SJSA1 (cell line): ENCODE measurements around the gene GTPBP3. TPM values are rescaled to one million over a fixed set of nuclear protein-coding genes. Genes with fewer than 3 reads are reported as not detected.

Experiments
- DNase-seq, 2 experiments: peaks; one replicate each; pipeline ENCODE4 v3.0.0-alpha.2; 2015 to 2020; ENCODE audit warnings: low spot score in 2 of 2, low read depth in 1 of 2
- H3K27ac ChIP-seq: fragments of 250-450 bp; sonication (Bioruptor Pico); 2 replicates; pipeline ENCODE4 v1.5.1; 2020; ENCODE audit warnings: mild to moderate bottlenecking, moderate library complexity
- H3K27me3 ChIP-seq: fragments of 250-450 bp; sonication (Bioruptor Pico); replicated peaks from 2 replicates; pipeline ENCODE4 v1.5.1; 2020; ENCODE audit warnings: mild to moderate bottlenecking, moderate library complexity
- H3K36me3 ChIP-seq: fragments of 250-450 bp; sonication (Bioruptor Pico); 2 replicates; pipeline ENCODE4 v1.5.1; 2020; ENCODE audit warnings: mild to moderate bottlenecking
- H3K4me1 ChIP-seq: fragments of 250-450 bp; sonication (Bioruptor Pico); replicated peaks from 2 replicates; pipeline ENCODE4 v1.6.1; 2021; ENCODE audit warnings: mild to moderate bottlenecking
- H3K4me3 ChIP-seq: fragments of 250-450 bp; sonication (Bioruptor Pico); 2 replicates; pipeline ENCODE4 v1.5.1; 2020; ENCODE audit warnings: mild to moderate bottlenecking
- H3K9me3 ChIP-seq: fragments of 250-450 bp; sonication (Bioruptor Pico); replicated peaks from 2 replicates; pipeline ENCODE4 v1.5.1; 2020; ENCODE audit warnings: mild to moderate bottlenecking
- total RNA-seq: library from RNA; depleted of rRNA; stranded (reverse); fragments of >200 nt; shearing (Covaris generic); gene quantifications from 2 replicates; pipeline ENCODE4 v1.2.3, GENCODE V29; 2014; rRNA removed

The GTPBP3 gene
- total RNA-seq, 1 experiment from 2014 or later, result 19.5 TPM

DNA sequence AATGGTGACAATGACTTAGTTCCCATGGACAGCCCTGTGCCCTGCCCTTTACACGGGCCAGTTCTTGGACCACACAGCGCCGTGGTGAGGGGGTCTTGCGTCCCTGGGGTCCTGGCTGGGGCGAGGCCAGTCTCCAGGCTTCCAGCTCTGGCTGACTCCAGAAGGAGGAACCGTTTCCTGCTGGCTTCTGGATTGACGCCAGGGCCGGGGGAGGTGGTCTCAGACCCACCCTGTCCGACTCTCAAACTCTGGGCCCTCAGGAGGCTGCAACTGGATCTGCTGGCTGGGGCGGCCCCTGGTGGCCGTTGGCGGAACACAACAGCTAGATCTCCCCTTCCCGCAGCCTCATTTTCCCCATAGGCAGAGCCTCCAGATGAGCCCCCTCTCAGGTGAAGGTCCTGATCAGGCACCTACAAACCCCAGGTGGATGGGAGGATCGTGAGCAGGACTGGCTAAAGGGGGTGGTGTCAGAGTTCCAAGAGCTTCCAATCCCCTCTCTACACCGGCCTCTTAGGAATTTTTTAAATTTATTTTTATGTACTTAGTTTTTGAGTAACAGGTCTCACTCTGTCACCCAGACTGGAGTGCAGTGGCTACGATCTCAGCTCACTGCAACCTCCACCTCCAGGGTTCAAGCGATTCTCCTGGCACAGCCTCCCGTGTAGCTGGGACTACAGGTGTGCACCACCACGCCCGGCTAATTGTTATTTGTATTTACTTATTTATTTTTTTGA is 48.7 kb downstream of the GTPBP3 start:
- H3K36me3 ChIP-seq, result no peaks in the 10 kb centered on the region
- H3K4me1 ChIP-seq, result peaks cover 27% of the 10 kb centered on the region
- H3K4me3 ChIP-seq, result no peak overlapping the region
- H3K27me3 ChIP-seq, result peaks cover 4% of the 10 kb centered on the region; the same call in 1 of the 2 replicates
- H3K9me3 ChIP-seq, result peaks cover 3% of the 10 kb centered on the region; the same call in 1 of the 2 replicates
- DNase-seq, result peak; percentile 42 to 68
- no peak overlapping the region for H3K27ac ChIP-seq

DNA sequence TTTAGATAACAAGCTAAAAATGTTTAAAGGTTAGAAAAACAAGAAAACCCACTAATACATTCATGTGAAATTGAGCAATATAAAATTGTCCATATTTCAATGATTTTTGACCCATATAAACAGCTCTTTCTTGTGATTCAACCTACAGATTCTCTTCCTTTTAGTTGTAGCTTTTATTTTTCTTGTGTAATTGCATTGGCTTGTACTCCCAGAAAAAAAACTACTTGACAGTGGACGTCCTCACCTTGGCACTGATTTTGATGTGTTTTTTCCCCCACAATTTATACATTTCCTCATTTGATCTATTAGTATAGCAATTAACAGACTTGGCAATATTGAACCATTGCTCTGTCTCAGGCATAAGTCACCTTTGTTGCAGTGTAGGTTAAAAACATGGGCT is 51.9 kb downstream of the GTPBP3 start:
- H3K27me3 ChIP-seq, result peaks cover 4% of the 10 kb centered on the region; the same call in 1 of the 2 replicates
- no peaks in the 10 kb centered on the region for H3K36me3 ChIP-seq
- H3K27ac ChIP-seq, result no peak overlapping the region
- no peak overlapping the region for H3K4me3 ChIP-seq
- no peak for DNase-seq
- H3K9me3 ChIP-seq, result peaks cover 3% of the 10 kb centered on the region; the same call in 1 of the 2 replicates
- H3K4me1 ChIP-seq, result peaks cover 19% of the 10 kb centered on the region

GRCh38 chr19:17389957-17390664 is 52.8 kb downstream of the GTPBP3 start:
- Histone ChIP-seq H3K36me3 (no peaks in the 10 kb centered on the region), H3K27ac (no peak overlapping the region), H3K4me1 (peaks cover 19% of the 10 kb centered on the region), H3K27me3 (peaks cover 4% of the 10 kb centered on the region; the same call in 1 of the 2 replicates), H3K9me3 (peaks cover 3% of the 10 kb centered on the region; the same call in 1 of the 2 replicates), H3K4me3 (peak overlapping the region; percentile 34)
- no peak for DNase-seq

GRCh38 chr19:17390665-17391370 is 53.5 kb downstream of the GTPBP3 start:
- peak; percentile 80 to 94 for DNase-seq

DNA sequence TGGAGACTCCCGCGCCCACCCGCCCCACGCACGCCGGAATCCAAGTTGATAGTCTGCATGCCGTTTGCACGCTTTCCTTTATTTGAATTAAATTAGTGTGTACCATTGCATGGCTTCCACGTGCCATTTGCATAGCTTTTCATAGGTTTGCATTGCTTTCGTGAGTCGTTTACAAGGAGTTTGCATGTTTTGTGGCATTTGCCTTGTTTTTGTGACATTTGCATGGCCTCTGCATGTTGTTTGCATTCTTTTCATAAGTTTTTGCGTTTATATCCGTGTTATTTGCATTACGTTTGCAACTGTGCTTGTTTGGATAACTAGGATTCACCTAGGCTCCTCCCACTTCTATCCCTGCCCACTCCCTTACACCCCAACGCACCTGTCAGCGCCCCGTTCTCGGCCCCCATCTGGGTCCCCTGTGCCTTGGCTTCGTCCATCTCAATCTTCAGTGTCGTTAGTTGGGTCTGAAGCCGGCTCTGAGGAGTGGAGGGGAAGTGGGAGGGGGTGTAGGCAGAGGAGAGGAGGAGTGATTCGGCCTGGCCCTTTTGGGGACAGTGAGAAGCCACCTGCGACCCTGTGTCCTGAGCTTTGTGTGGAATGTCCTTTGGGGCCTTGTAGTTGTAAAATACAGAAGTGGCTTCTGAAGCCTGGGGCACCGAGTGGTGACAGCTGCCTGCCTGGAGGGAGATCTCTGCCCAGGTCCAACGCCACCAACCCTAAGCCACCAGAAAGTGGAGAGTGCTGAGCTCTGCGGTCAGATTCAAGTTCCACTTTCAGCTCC is 54.2 kb downstream of the GTPBP3 start:
- DNase-seq, result no peak
- Histone ChIP-seq H3K4me1 (peaks cover 16% of the 10 kb centered on the region), H3K27me3 (peaks cover 4% of the 10 kb centered on the region; the same call in 1 of the 2 replicates), H3K36me3 (no peaks in the 10 kb centered on the region), H3K27ac (no peak overlapping the region), H3K4me3 (peak overlapping the region; percentile 34), H3K9me3 (peaks cover 3% of the 10 kb centered on the region; the same call in 1 of the 2 replicates)

More at GRCh38 chr19:17390665-17391370, 53.5 kb downstream of the GTPBP3 start:
- Histone ChIP-seq H3K27me3 (peaks cover 4% of the 10 kb centered on the region; the same call in 1 of the 2 replicates), H3K4me3 (peak overlapping the region; percentile 34), H3K9me3 (peaks cover 3% of the 10 kb centered on the region; the same call in 1 of the 2 replicates), H3K4me1 (peaks cover 18% of the 10 kb centered on the region), H3K27ac (no peak overlapping the region), H3K36me3 (no peaks in the 10 kb centered on the region)

Other genes with a start within 250 kb of the GTPBP3 start
- gene USE1, start 122.2 kb upstream of the GTPBP3 start, total RNA-seq, result 23.1 and 38.4 TPM in 2 replicates
- gene OCEL1, start 111.3 kb upstream of the GTPBP3 start, total RNA-seq, result 10.6 TPM in 1 of 2 replicates, not detected in the other
- gene NR2F6, start 91.6 kb upstream of the GTPBP3 start, total RNA-seq, result 55.1 and 64.8 TPM in 2 replicates
- gene USHBP1, start 72.8 kb upstream of the GTPBP3 start, total RNA-seq, result not detected in 2 replicates
- gene BABAM1, start 70.1 kb upstream of the GTPBP3 start, total RNA-seq, result 138 and 146 TPM in 2 replicates
- gene ANKLE1, start 55.7 kb upstream of the GTPBP3 start, total RNA-seq, result 0.16 TPM in 1 of 2 replicates, not detected in the other
- 2.3 and 5.2 TPM in 2 replicates for gene ABHD8, start 34.1 kb upstream of the GTPBP3 start, total RNA-seq
- gene MRPL34, start 31.7 kb upstream of the GTPBP3 start, total RNA-seq, result 35.1 and 69.4 TPM in 2 replicates
- gene DDA1, start 28.0 kb upstream of the GTPBP3 start, total RNA-seq, result 74.7 and 107 TPM in 2 replicates
- 2.9 and 5.3 TPM in 2 replicates for gene ANO8, start 2.7 kb upstream of the GTPBP3 start, total RNA-seq
- not detected in 2 replicates for gene PLVAP, start 39.8 kb downstream of the GTPBP3 start, total RNA-seq
- gene CCDC194, start 56.6 kb downstream of the GTPBP3 start, total RNA-seq, result not detected in 2 replicates
- gene BST2, start 68.1 kb downstream of the GTPBP3 start, total RNA-seq, result 0.45 and 3.8 TPM in 2 replicates
- gene MVB12A, start 82.5 kb downstream of the GTPBP3 start, total RNA-seq, result 58.5 and 67.9 TPM in 2 replicates
- not detected in 2 replicates for gene TMEM221, start 111.1 kb downstream of the GTPBP3 start, total RNA-seq
- gene NXNL1, start 123.4 kb downstream of the GTPBP3 start, total RNA-seq, result not detected in 2 replicates
- gene SLC27A1, start 133.0 kb downstream of the GTPBP3 start, total RNA-seq, result 4.0 and 4.8 TPM in 2 replicates
- gene PGLS, start 174.1 kb downstream of the GTPBP3 start, total RNA-seq, result 51.5 and 58.5 TPM in 2 replicates
- 73.9 and 114 TPM in 2 replicates for gene COLGALT1, start 218.1 kb downstream of the GTPBP3 start, total RNA-seq